Naive thymus-derived CD4-positive, alpha-beta T cell (primary cell): Measurements from ENCODE around the gene CYP11A1. TPM values are rescaled to one million over a fixed set of nuclear protein-coding genes. Genes with fewer than 3 reads are reported as not detected.

ENCODE experiments used
- ATAC-seq: fragments of 150-1000 bp; cut with Tn5 transposase; 2 replicates; pipeline ENCODE4 v1.10.0; 2021; ENCODE audit warnings: mild to moderate bottlenecking, moderate library complexity
- CTCF ChIA-PET: fragments of 350-600 bp; sonication (Branson Sonifier 250); formaldehyde crosslinking; loops from one replicate; lab custom pipeline; 2021; ENCODE audit warnings: antibody characterized with exemption; lab: Charles Lee
- POLR2A ChIA-PET: fragments of 350-600 bp; sonication (Branson Sonifier 250); formaldehyde crosslinking; loops from one replicate; lab custom pipeline; 2021; ENCODE audit warnings: antibody characterized with exemption, inconsistent platforms; lab: Charles Lee
- DNase-seq, 9 donors: peaks; one replicate each; pipeline versions ENCODE4 v3.0.0 to v3.0.0-alpha.2; 2020 to 2022; ENCODE audit warnings: mixed read lengths in 1 of 9
- H3K27ac ChIP-seq: one replicate; pipeline ENCODE4 v1.7.0; 2013; ENCODE audit warnings: mild to moderate bottlenecking, low read depth, low read length, moderate library complexity
- H3K27me3 ChIP-seq, 2 donors: one replicate each; pipeline ENCODE4 v1.7.0; 2013; ENCODE audit warnings: low read length in 2 of 2, mild to moderate bottlenecking in 2 of 2, moderate library complexity in 2 of 2; ENCODE audit not compliant: control insufficient read depth in 2 of 2, insufficient read depth in 2 of 2
- H3K36me3 ChIP-seq, 3 experiments: 1 replicate in 2 of 3; 2 replicates in 1 of 3; pipeline ENCODE4 v1.7.0; 2013; ENCODE audit warnings: low read length in 3 of 3, mild to moderate bottlenecking in 3 of 3, moderate library complexity in 1 of 3; ENCODE audit not compliant: insufficient read depth in 3 of 3, control insufficient read depth in 2 of 3
- H3K4me1 ChIP-seq, 2 donors: one replicate each; pipeline ENCODE4 v1.7.0; 2013; ENCODE audit warnings: low read length in 2 of 2, mild to moderate bottlenecking in 2 of 2, moderate library complexity in 1 of 2; ENCODE audit not compliant: control insufficient read depth in 2 of 2, insufficient read depth in 2 of 2
- H3K4me3 ChIP-seq: 2 replicates; pipeline ENCODE4 v1.7.0; 2013; ENCODE audit warnings: mild to moderate bottlenecking, low read length
- H3K9me3 ChIP-seq, 3 experiments: 1 replicate in 2 of 3; 2 replicates in 1 of 3; pipeline ENCODE4 v1.7.0; 2013; ENCODE audit warnings: low read length in 3 of 3; ENCODE audit not compliant: control insufficient read depth in 2 of 3
- H3K27ac Mint-ChIP-seq, 9 donors: one replicate each; pipeline ENCODE4 v1.8.0; 2020 to 2022; ENCODE audit warnings: mixed read lengths in 9 of 9, mild to moderate bottlenecking in 8 of 9, moderate library complexity in 5 of 9, inconsistent platforms in 2 of 9
- H3K27me3 Mint-ChIP-seq, 5 donors: one replicate each; pipeline ENCODE4 v1.8.0; 2021 to 2022; ENCODE audit warnings: mixed read lengths in 5 of 5, mild to moderate bottlenecking in 1 of 5
- H3K36me3 Mint-ChIP-seq, 5 donors: one replicate each; pipeline ENCODE4 v1.8.0; 2020 to 2022; ENCODE audit warnings: mixed read lengths in 5 of 5, mild to moderate bottlenecking in 3 of 5, inconsistent platforms in 1 of 5
- H3K4me1 Mint-ChIP-seq, 7 donors: one replicate each; pipeline ENCODE4 v1.8.0; 2020 to 2022; ENCODE audit warnings: mixed read lengths in 7 of 7, mild to moderate bottlenecking in 3 of 7, inconsistent platforms in 1 of 7
- H3K4me3 Mint-ChIP-seq, 10 donors: one replicate each; pipeline ENCODE4 v1.8.0; 2020 to 2022; ENCODE audit warnings: mild to moderate bottlenecking in 10 of 10, mixed read lengths in 10 of 10, moderate library complexity in 6 of 10, inconsistent platforms in 2 of 10
- H3K9me3 Mint-ChIP-seq, 11 donors: one replicate each; pipeline ENCODE4 v1.8.0; 2020 to 2022; ENCODE audit warnings: mixed read lengths in 11 of 11, mild to moderate bottlenecking in 4 of 11, inconsistent platforms in 1 of 11, moderate library complexity in 1 of 11
- intact Hi-C, 2 donors: fragments of 100-400 bp; cut with micrococcal nuclease; formaldehyde crosslinking; loops; one replicate each; pipeline ENCODE4 v1.15.1; 2023
- polyA plus RNA-seq, 2 donors: library from polyadenylated mRNA; unstranded; fragments of 300-500 nt; fragmentation: Illumina TruSeq; gene quantifications; one replicate each; pipeline ENCODE4 v1.2.3, GENCODE V29; 2021
- total RNA-seq, 6 experiments: library from RNA in 5 of 6; stranded (reverse) in 5 of 6; gene quantifications; 1 replicate in 5 of 6; 2 replicates in 1 of 6; pipeline ENCODE4 v1.2.3 and lab custom pipeline; 2021 to 2026

The CYP11A1 gene
- total and polyA plus RNA-seq, 7 experiments from 2014 or later: 0.58 to 1.0 TPM; not detected in 5

GRCh38 chr15:74377831-74378766 is 10.7 kb upstream of the CYP11A1 start:
- H3K4me3 ChIP-seq: no peak overlapping the region
- Mint-ChIP-seq H3K4me3 (peak overlapping the region in 1 of 10 donors; percentile 9), H3K4me1 (peaks cover 0 to 58% (median 15%) of the 10 kb centered on the region in 7 donors), H3K27ac (peak overlapping the region in 1 of 9 donors; percentile 69), H3K36me3 (no peaks in the 10 kb centered on the region), H3K9me3 (no peaks in the 10 kb centered on the region), H3K27me3 (peaks cover 0 to 6% (median 0%) of the 10 kb centered on the region in 5 donors)
- no peaks in the 10 kb centered on the region for H3K9me3 ChIP-seq
- H3K27me3 ChIP-seq: no peaks in the 10 kb centered on the region
- no peak overlapping the region for H3K27ac ChIP-seq
- intact Hi-C loops: no loop called here
- CTCF ChIA-PET: interaction anchor here (0.7 to 6.8 kb wide), 4 partner anchors 9 to 409 kb away, joined by 3 to 74 read pairs (median 4); no protein-coding TSS in a partner anchor
- peaks cover 9 to 12% of the 10 kb centered on the region in 2 donors for H3K4me1 ChIP-seq
- POLR2A ChIA-PET: no interaction called here
- H3K36me3 ChIP-seq: no peaks in the 10 kb centered on the region
- no peak for DNase-seq
- ATAC-seq: no peak

- Mint-ChIP-seq H3K4me1 (peaks cover 0 to 48% (median 15%) of the 10 kb centered on the region in 7 donors), H3K36me3 (no peaks in the 10 kb centered on the region), H3K27me3 (peaks cover 0 to 10% (median 0%) of the 10 kb centered on the region in 5 donors), H3K27ac (no peak overlapping the region), H3K4me3 (no peak overlapping the region), H3K9me3 (no peaks in the 10 kb centered on the region)
- no peak overlapping the region for H3K4me3 ChIP-seq
- H3K4me1 ChIP-seq: peaks cover 9% of the 10 kb centered on the region in 2 donors
- no peak for ATAC-seq
- ChIA-PET CTCF (interaction anchor here (6.8 kb wide), 1 partner anchor 62 kb away, joined by 74 read pairs; no protein-coding TSS in a partner anchor), POLR2A (interaction anchor here (0.7 to 1.1 kb wide), 2 partner anchors 65 to 84 kb away, joined by 3 read pairs; partner anchors contain the start of gene UBL7)
- no peaks in the 10 kb centered on the region for H3K27me3 ChIP-seq
- no peaks in the 10 kb centered on the region for H3K9me3 ChIP-seq
- intact Hi-C loops: no loop called here
- no peaks in the 10 kb centered on the region for H3K36me3 ChIP-seq
- DNase-seq: peak in 1 of 9 donors; percentile 17
- H3K27ac ChIP-seq: no peak overlapping the region
Measured at GRCh38 chr15:74376825-74377581, 9.6 kb upstream of the CYP11A1 start.

DNA sequence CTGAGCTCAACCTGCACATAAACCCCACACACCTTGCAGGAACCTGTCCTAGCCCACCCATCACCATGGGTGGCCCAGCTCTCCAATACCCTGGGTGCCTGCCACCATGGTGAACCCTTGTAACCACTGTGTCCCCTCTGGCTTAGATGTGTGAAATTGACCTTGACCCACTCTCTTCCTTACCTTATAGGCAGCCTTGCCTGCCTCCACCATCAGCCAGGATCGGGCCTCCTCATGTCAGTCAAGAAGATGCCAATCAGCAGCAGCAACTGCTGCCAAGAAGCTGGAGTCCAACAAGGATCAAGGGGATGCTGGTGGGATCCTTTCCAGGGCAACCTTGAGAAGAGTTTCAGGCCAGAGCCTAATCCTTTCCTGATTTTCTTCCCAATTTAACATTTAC is 8.8 kb upstream of the CYP11A1 start:
- Mint-ChIP-seq H3K9me3 (no peaks in the 10 kb centered on the region), H3K4me3 (no peak overlapping the region), H3K27me3 (peaks cover 0 to 13% (median 0%) of the 10 kb centered on the region in 5 donors), H3K4me1 (peaks cover 0 to 48% (median 15%) of the 10 kb centered on the region in 7 donors), H3K27ac (no peak overlapping the region), H3K36me3 (no peaks in the 10 kb centered on the region)
- CTCF ChIA-PET: interaction anchor here (0.9 to 6.8 kb wide), 8 partner anchors 10 to 395 kb away, joined by 3 to 74 read pairs (median 3); no protein-coding TSS in a partner anchor
- Histone ChIP-seq H3K9me3 (no peaks in the 10 kb centered on the region), H3K36me3 (no peaks in the 10 kb centered on the region), H3K4me3 (no peak overlapping the region), H3K27ac (no peak overlapping the region), H3K4me1 (peaks cover 9% of the 10 kb centered on the region in 2 donors), H3K27me3 (no peaks in the 10 kb centered on the region)
- ATAC-seq (no peak), DNase-seq (peak in 1 of 9 donors; percentile 20)
- POLR2A ChIA-PET: interaction anchor here (0.6 to 1.1 kb wide), 2 partner anchors 57 to 85 kb away, joined by 3 read pairs; partner anchors contain the start of gene UBL7
- intact Hi-C loops: no loop called here

DNA sequence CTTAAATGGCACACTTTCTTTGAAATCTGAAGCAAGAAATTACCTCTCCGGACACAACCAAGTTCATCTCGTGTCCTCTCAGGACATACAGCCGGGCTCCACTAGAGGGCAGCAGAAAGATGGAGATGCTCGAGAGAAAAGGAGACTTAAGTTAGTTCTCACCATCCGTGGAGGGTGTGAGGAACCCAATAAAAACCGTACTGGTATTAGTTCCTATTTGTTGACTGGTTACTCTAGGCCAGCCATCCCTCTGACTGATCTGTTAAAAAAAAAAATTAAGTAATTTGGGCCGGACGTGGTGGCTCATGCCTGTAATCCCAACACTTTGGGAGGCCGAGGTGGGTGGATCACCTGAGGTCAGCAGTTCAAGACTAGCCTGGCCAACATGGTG is 7.9 kb upstream of the CYP11A1 start:
- intact Hi-C loops: loop anchor here (1.0 to 2.0 kb wide), 11 partner anchors 28 to 828 kb away; partner anchors contain the start of genes ARID3B (in 1 of the 2), CLK3 (in 1 of the 2), PPCDC (in 1 of the 2) and UBL7 (in 1 of the 2)
- ATAC-seq: peak; percentile 40
- CTCF ChIA-PET: interaction anchor here (0.7 to 6.8 kb wide), 10 partner anchors 10 to 452 kb away, joined by 3 to 74 read pairs (median 4); no protein-coding TSS in a partner anchor

DNA sequence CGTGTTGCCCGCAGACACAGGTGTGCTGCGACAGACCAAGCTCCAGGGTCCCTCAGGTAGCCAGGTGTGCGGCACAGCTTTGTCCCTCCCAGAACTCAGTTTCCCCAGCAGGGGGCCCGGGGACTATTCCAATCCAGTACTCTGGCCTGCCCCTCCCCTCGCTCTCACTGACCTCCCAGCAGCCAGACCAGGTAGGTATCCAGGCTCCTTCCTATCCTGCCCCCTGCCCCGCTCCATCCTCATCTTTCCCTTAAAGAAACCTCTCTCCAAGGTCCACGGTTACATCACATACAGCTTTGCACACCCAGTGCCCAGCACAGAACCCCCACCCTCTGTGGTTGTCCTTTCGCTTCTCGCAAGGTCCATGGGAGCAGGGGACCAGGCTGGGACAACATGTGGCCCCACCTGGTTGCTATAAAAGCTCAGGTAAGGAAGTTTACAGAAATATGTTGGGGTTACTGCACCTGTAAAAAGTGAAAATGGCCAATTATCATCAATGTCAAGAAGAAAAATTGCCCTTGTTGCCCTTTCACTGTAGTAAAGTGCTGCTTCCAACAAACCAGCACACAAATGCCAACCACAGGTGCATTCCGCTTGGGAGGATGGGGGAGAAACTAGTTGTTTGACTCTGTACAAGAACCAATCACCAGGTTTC is 7.3 kb upstream of the CYP11A1 start:
- ChIA-PET POLR2A (interaction anchor here (1.1 to 1.3 kb wide), 5 partner anchors 28 to 115 kb away, joined by 3 to 8 read pairs (median 4); partner anchors contain the start of gene UBL7), CTCF (interaction anchor here (0.7 to 6.8 kb wide), 11 partner anchors 23 to 803 kb away, joined by 3 to 74 read pairs (median 3); no protein-coding TSS in a partner anchor)
- Histone ChIP-seq H3K4me3 (peak overlapping the region; percentile 98), H3K9me3 (no peaks in the 10 kb centered on the region), H3K27ac (no peak overlapping the region), H3K36me3 (no peaks in the 10 kb centered on the region), H3K27me3 (no peaks in the 10 kb centered on the region), H3K4me1 (peaks cover 9% of the 10 kb centered on the region in 2 donors)
- peak in 1 of 9 donors; percentile 19 for DNase-seq
- Mint-ChIP-seq H3K27me3 (peaks cover 0 to 25% (median 5%) of the 10 kb centered on the region in 5 donors), H3K36me3 (no peaks in the 10 kb centered on the region), H3K9me3 (no peaks in the 10 kb centered on the region), H3K4me3 (peak overlapping the region; percentile 68 to 89 (median 84)), H3K27ac (peak overlapping the region in 7 of 9 donors; percentile 19 to 82 (median 40)), H3K4me1 (peaks cover 0 to 40% (median 15%) of the 10 kb centered on the region in 7 donors)
- ATAC-seq: peak; percentile 10
- intact Hi-C loops: loop anchor here (1.0 to 5.0 kb wide), 17 partner anchors 28 to 1078 kb away; partner anchors contain the start of genes CLK3 (in 2 of the 2), UBL7 (in 2 of the 2), ARID3B (in 1 of the 2) and PPCDC (in 1 of the 2)

More for the DNA sequence above, 7.9 kb upstream of the CYP11A1 start:
- H3K4me1 ChIP-seq: peaks cover 9% of the 10 kb centered on the region in 2 donors
- no peaks in the 10 kb centered on the region for H3K9me3 ChIP-seq
- no peak overlapping the region for H3K27ac ChIP-seq
- H3K36me3 ChIP-seq: no peaks in the 10 kb centered on the region
- DNase-seq: peak; percentile 53 to 81 (median 73)
- no peaks in the 10 kb centered on the region for H3K36me3 Mint-ChIP-seq
- H3K27ac Mint-ChIP-seq: peak overlapping the region in 3 of 9 donors; percentile 19 to 69 (median 22)
- no peaks in the 10 kb centered on the region for H3K9me3 Mint-ChIP-seq
- H3K4me3 Mint-ChIP-seq: peak overlapping the region; percentile 68 to 89 (median 84)
- H3K4me3 ChIP-seq: peak overlapping the region; percentile 98
- no peaks in the 10 kb centered on the region for H3K27me3 ChIP-seq
- POLR2A ChIA-PET: interaction anchor here (1.1 to 1.3 kb wide), 4 partner anchors 27 to 85 kb away, joined by 4 to 8 read pairs (median 4); partner anchors contain the start of gene UBL7
- H3K4me1 Mint-ChIP-seq: peaks cover 0 to 40% (median 15%) of the 10 kb centered on the region in 7 donors
- H3K27me3 Mint-ChIP-seq: peaks cover 0 to 22% (median 2%) of the 10 kb centered on the region in 5 donors
